ENCODE measurements around the gene TSPEAR.

TSPEAR gene

DNA sequence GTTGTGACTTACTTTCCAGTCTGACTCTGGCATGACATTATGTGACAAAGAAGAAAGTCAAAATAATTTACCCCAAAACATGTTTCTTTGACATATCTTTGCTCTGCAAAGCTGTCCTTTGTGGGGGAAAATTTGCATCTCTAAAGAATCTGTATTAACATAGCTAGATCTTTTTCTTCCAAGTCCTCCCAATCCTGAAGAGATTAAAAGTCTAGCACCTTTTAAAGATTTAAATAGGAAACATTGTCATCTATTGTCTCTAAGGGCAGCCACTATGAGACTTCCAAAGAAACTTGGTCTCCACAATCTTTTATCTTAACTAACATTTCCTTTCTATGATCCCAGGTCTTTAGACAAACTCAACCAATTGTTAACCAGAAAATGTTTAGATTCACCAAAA, 240.0 kb downstream of the TSPEAR start:
- Histone ChIP-seq H3K9me3 (ENCODE audit: insufficient read depth, low read depth, low read length) (no peaks in the 10 kb centered on the region), H3K27ac (ENCODE audit: low read depth, low read length) (peak overlapping the region; percentile 52; the same call in 1 of the 2 replicates), H3K27me3 (ENCODE audit: insufficient read depth, low read length) (no peaks in the 10 kb centered on the region), H3K36me3 (ENCODE audit: insufficient read depth, low read length) (no peaks in the 10 kb centered on the region), H3K4me3 (ENCODE audit: low read length) (no peak overlapping the region), H3K4me1 (ENCODE audit: insufficient read depth, low read length) (peaks cover 6% of the 10 kb centered on the region; the same call in 1 of the 2 replicates), H3K9ac (ENCODE audit: low read depth, low read length) (no peak overlapping the region)

DNA sequence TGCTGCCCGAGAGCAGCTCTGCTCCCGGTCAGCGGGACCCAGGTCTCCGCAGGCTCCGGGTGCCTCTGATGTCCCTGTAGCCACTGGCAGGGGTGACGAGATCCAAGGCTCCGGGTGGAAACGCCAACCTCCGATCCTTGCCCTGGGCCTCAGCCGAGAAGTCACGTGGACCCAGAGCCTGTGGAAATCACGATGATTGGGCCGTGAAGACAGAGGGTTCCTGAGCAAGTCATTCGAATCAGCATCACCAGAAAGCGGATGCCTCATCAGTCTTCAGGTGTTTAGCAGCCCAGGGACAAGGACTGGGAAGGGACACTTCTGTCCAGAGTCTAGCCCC, 243.5 kb downstream of the TSPEAR start:
- WGBS: 96% methylated on average over 15 of the region's 15 CpGs
- H3K36me3 ChIP-seq (ENCODE audit: insufficient read depth, low read length): no peaks in the 10 kb centered on the region

DNA sequence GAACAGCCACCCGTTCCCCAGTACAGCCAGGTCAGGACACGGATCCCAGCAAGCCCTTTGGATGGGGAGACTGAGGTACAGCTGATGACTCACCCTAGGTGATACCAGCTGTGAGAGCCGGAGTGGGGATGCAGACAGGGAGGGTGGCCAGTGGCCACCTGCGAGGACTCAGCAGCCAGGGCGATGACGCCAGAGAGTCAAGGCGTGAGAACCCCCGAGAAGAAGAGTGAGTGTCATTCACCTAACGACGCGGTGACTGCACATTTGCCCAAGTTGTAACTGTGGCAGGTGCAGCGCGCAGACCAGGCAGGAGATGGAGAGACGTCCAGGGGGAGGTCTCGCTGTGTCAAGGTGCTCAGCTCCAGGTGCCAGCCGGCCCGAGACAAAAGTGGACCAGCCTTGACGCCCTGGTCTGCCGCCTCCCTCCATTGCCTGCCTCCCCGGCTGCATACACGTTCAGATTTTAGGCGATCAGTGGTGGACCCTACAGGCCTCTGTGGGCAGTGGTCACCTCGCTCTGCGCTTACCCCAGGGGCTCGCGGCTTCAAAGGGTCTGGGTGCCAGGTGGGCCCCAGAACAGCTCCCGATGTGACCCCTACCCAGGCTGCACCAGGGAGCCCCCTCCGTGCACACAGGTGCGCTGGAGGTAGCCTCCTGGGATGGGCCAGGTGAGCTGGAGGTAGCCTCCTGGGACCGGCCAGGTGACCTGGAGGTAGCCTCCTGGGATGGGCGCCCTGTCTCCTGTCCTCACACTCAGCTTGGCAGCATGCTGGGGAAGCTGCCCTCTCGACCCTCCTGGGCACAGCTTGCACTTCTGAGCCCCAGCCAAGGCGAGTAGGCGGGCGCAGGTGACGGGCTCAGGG, 244.1 kb downstream of the TSPEAR start:
- WGBS: 94% methylated on average over 36 of the region's 36 CpGs
- Histone ChIP-seq H3K9me3 (ENCODE audit: insufficient read depth, low read depth, low read length) (no peaks in the 10 kb centered on the region), H3K27me3 (ENCODE audit: insufficient read depth, low read length) (no peaks in the 10 kb centered on the region)

More for the DNA sequence above, 243.5 kb downstream of the TSPEAR start:
- Histone ChIP-seq H3K9me3 (ENCODE audit: insufficient read depth, low read depth, low read length) (no peaks in the 10 kb centered on the region), H3K27me3 (ENCODE audit: insufficient read depth, low read length) (no peaks in the 10 kb centered on the region), H3K4me3 (ENCODE audit: low read length) (no peak overlapping the region), H3K4me1 (ENCODE audit: insufficient read depth, low read length) (peaks cover 6% of the 10 kb centered on the region; the same call in 1 of the 2 replicates), H3K27ac (ENCODE audit: low read depth, low read length) (no peak overlapping the region), H3K9ac (ENCODE audit: low read depth, low read length) (no peak overlapping the region)

DNA sequence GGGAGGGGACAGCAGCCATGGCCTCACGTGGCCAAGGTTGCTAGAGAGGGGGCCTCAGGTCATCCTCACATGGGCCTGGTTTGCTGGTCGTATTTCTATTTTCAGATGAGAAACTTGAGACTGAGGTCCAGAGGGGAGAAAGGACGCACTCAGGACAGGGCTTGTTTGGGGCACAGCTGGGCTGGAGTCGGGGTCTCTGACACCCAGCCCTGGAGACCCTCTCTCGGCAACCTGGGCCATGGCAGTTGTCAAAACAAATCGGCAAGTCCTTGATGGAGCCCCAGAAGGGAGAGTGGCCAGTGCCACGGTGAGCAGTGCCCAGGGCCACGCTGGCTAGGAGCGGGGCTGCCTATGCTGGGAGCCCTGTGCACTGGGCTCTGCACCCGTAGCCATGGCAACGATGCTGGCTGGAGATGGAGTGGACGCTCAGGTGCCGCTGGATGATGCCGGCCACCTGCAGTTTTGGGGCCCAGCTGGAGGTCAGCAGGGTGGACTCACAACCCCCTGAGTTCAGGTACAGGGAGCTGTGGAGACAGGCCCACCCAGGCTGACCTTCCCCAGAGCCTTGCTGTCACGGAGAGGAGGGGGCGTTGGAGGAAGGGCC, 244.9 kb downstream of the TSPEAR start:
- 94% methylated on average over 16 of the region's 16 CpGs for WGBS
- Histone ChIP-seq H3K4me1 (ENCODE audit: insufficient read depth, low read length) (peaks cover 6% of the 10 kb centered on the region; the same call in 1 of the 2 replicates), H3K9ac (ENCODE audit: low read depth, low read length) (no peak overlapping the region), H3K4me3 (ENCODE audit: low read length) (no peak overlapping the region), H3K9me3 (ENCODE audit: insufficient read depth, low read depth, low read length) (no peaks in the 10 kb centered on the region), H3K36me3 (ENCODE audit: insufficient read depth, low read length) (no peaks in the 10 kb centered on the region), H3K27ac (ENCODE audit: low read depth, low read length) (no peak overlapping the region), H3K27me3 (ENCODE audit: insufficient read depth, low read length) (no peaks in the 10 kb centered on the region)

More for the DNA sequence above, 244.1 kb downstream of the TSPEAR start:
- Histone ChIP-seq H3K36me3 (ENCODE audit: insufficient read depth, low read length) (no peaks in the 10 kb centered on the region), H3K27ac (ENCODE audit: low read depth, low read length) (no peak overlapping the region), H3K4me1 (ENCODE audit: insufficient read depth, low read length) (peaks cover 6% of the 10 kb centered on the region; the same call in 1 of the 2 replicates), H3K9ac (ENCODE audit: low read depth, low read length) (no peak overlapping the region), H3K4me3 (ENCODE audit: low read length) (no peak overlapping the region)

DNA sequence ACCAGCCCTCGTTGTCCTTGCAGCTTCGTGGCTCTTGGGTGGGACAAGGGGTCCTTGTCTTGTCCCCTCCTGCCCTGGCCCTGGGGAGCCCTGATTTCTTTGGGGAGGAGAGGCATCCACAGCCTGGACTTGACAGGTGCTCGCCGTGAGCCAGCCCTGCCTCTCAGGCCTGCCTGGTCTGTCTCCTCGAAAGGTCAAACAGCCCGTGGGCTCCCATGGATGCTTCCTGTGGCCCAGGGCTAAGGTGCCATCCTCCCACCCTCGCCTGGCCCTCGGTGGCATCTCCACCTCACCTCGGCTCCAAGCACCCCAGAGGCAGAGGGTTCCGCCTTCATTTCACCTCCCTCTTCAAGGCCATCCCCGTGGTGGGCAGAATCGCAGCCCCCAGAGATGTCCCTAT, 247.0 kb downstream of the TSPEAR start:
- H3K9me3 ChIP-seq (ENCODE audit: insufficient read depth, low read depth, low read length): no peaks in the 10 kb centered on the region
- no peaks in the 10 kb centered on the region for H3K27me3 ChIP-seq (ENCODE audit: insufficient read depth, low read length)
- no peak overlapping the region for H3K4me3 ChIP-seq (ENCODE audit: low read length)
- H3K9ac ChIP-seq (ENCODE audit: low read depth, low read length): no peak overlapping the region
- no peaks in the 10 kb centered on the region for H3K36me3 ChIP-seq (ENCODE audit: insufficient read depth, low read length)
- WGBS: 93% methylated on average over 12 of the region's 12 CpGs
- H3K27ac ChIP-seq (ENCODE audit: low read depth, low read length): no peak overlapping the region
- H3K4me1 ChIP-seq (ENCODE audit: insufficient read depth, low read length): no peaks in the 10 kb centered on the region

DNA sequence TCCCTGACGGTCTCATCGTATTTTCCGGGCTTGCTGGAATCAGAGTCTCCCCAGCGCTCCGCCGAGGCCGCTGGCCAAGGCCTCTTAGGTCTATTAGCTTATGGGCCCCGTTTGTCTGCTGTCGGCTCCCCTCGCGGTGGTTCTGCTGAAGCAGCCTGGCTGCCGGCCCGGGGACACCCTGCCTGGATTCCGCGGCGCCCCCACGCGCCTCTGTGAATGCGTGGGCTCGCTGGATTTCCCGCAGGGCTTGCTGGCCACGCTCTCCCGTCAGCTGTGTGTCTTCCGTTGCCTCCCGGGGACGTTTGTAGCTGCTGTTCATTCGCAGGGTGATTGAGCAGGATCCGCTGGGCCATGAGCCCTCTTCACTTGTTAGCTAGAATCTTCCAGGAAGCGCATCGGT, 247.6 kb downstream of the TSPEAR start:
- H3K27me3 ChIP-seq (ENCODE audit: insufficient read depth, low read length): no peaks in the 10 kb centered on the region
- no peak overlapping the region for H3K9ac ChIP-seq (ENCODE audit: low read depth, low read length)
- WGBS: 88% methylated on average over 30 of the region's 30 CpGs
- no peaks in the 10 kb centered on the region for H3K4me1 ChIP-seq (ENCODE audit: insufficient read depth, low read length)
- H3K36me3 ChIP-seq (ENCODE audit: insufficient read depth, low read length): no peaks in the 10 kb centered on the region
- no peaks in the 10 kb centered on the region for H3K9me3 ChIP-seq (ENCODE audit: insufficient read depth, low read depth, low read length)
- no peak overlapping the region for H3K27ac ChIP-seq (ENCODE audit: low read depth, low read length)
- no peak overlapping the region for H3K4me3 ChIP-seq (ENCODE audit: low read length)

DNA sequence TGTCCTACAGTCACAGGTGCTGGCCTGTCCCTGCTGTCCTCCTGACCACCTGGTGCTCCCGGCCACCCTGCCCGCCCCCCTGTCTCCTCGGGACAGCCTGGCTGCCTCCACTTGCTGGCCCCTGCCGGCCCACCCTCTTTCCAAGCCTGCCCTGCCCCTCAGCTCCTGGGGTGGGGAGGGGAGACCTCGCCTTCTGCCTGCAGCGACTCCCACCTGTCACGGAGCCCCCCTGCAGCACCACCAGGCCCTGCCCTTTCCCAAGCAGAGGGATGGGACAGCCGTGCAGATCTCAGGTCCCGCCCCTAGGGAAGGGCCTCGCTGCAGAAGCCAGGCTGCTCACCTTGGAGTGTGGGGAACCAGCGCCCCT, 248.6 kb downstream of the TSPEAR start:
- H3K36me3 ChIP-seq (ENCODE audit: insufficient read depth, low read length): no peaks in the 10 kb centered on the region
- WGBS: 88% methylated on average over 11 of the region's 11 CpGs
- H3K27ac ChIP-seq (ENCODE audit: low read depth, low read length): no peak overlapping the region
- H3K9me3 ChIP-seq (ENCODE audit: insufficient read depth, low read depth, low read length): no peaks in the 10 kb centered on the region
- no peaks in the 10 kb centered on the region for H3K27me3 ChIP-seq (ENCODE audit: insufficient read depth, low read length)
- no peaks in the 10 kb centered on the region for H3K4me1 ChIP-seq (ENCODE audit: insufficient read depth, low read length)
- no peak overlapping the region for H3K9ac ChIP-seq (ENCODE audit: low read depth, low read length)
- no peak overlapping the region for H3K4me3 ChIP-seq (ENCODE audit: low read length)

DNA sequence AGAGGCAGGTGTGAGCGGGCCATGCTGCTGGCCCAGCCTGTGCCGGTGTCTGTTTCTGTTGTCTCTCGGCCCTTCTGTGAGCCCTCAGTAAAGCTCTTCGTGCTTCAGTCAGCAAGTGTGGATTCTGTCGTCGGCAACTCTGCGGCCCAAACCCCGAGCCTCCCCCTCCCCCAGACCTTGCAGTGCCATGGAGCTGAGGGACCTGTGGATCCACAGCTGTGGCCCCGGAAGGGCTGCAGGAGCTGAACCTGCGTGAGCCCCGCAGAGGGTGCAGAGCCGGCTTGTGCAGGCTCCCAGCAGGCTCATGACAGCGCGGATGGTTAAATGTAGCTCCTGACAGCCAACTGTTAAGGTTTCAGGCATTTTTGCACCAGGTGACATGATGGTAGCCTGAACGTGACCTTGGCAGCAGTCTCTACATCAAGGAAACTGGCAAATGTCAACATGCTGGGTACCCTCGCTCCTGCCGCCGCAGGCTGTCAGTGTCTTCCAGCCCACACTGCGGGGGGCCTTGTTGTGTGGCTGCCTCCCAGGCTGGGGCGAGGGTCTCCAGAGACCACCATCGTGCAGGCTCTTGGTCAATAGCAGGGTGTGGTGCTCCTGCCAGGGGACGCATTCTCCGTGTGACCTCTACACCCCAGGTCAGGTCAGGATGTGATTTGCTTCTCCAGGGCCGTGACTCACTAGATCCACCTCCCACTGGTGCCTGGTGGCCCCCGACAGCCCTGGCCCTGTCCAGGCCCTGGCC, 249.1 kb downstream of the TSPEAR start:
- Histone ChIP-seq H3K9me3 (ENCODE audit: insufficient read depth, low read depth, low read length) (no peaks in the 10 kb centered on the region), H3K36me3 (ENCODE audit: insufficient read depth, low read length) (no peaks in the 10 kb centered on the region), H3K27me3 (ENCODE audit: insufficient read depth, low read length) (no peaks in the 10 kb centered on the region), H3K4me3 (ENCODE audit: low read length) (no peak overlapping the region), H3K27ac (ENCODE audit: low read depth, low read length) (no peak overlapping the region), H3K4me1 (ENCODE audit: insufficient read depth, low read length) (no peaks in the 10 kb centered on the region), H3K9ac (ENCODE audit: low read depth, low read length) (no peak overlapping the region)
- WGBS: 89% methylated on average over 25 of the region's 25 CpGs

DNA sequence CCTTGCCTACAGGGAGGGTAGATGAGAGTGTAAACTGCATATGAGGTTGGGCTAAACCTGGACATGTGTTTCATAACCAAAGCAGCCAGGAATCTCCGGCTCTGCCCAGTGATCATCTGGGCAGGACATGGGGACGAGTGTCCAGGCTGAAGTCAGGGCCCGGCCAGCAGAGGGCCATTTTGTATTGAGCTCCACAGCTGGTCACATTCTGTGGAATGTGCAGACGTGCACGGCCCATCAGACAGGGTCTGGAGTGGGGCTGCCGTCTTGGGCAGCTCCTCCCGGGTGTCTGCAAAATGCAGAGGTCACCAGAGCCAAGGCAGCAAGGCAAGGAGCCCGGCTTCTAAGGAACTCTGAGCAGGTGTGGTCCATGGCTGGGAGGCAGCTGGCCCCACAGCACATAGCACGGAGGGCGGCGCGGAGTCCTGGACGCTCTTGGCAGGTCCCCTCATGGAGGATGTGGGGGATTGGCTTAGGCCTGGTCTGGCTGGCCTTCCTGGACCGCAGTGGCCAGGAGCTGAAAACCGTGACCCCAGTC, 249.8 kb downstream of the TSPEAR start:
- Histone ChIP-seq H3K9me3 (ENCODE audit: insufficient read depth, low read depth, low read length) (no peaks in the 10 kb centered on the region), H3K27me3 (ENCODE audit: insufficient read depth, low read length) (peaks cover under 1% of the 10 kb centered on the region; the same call in 1 of the 2 replicates), H3K36me3 (ENCODE audit: insufficient read depth, low read length) (no peaks in the 10 kb centered on the region), H3K4me1 (ENCODE audit: insufficient read depth, low read length) (no peaks in the 10 kb centered on the region), H3K27ac (ENCODE audit: low read depth, low read length) (no peak overlapping the region), H3K4me3 (ENCODE audit: low read length) (no peak overlapping the region), H3K9ac (ENCODE audit: low read depth, low read length) (no peak overlapping the region)
- WGBS: 93% methylated on average over 15 of the region's 15 CpGs

DNA sequence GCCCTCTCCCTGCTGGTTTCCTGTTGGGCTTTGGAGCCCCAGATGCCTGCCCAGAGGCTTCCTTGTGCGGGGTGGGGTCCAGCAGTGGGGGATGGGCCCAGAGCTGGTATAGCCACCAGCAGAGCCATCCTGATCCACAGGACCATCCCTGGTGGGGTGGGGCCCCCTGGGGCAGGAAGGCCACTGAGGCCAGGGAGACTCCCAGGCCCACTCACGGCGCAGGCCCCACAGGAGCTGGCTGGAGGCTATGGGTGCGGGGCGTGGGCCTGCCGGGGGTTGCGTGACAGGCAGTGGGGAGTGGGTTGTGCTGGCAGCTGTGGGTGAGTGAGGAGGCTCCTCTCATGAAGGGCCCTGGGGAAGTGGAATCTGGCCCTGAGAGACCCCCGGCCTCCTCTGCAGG, 250.4 kb downstream of the TSPEAR start:
- H3K9ac ChIP-seq (ENCODE audit: low read depth, low read length): no peak overlapping the region
- no peak overlapping the region for H3K4me3 ChIP-seq (ENCODE audit: low read length)
- H3K4me1 ChIP-seq (ENCODE audit: insufficient read depth, low read length): no peaks in the 10 kb centered on the region
- H3K9me3 ChIP-seq (ENCODE audit: insufficient read depth, low read depth, low read length): no peaks in the 10 kb centered on the region
- WGBS: 95% methylated on average over 8 of the region's 8 CpGs
- H3K36me3 ChIP-seq (ENCODE audit: insufficient read depth, low read length): no peaks in the 10 kb centered on the region
- H3K27ac ChIP-seq (ENCODE audit: low read depth, low read length): no peak overlapping the region
- peaks cover 6% of the 10 kb centered on the region; the same call in 1 of the 2 replicates for H3K27me3 ChIP-seq (ENCODE audit: insufficient read depth, low read length)

DNA sequence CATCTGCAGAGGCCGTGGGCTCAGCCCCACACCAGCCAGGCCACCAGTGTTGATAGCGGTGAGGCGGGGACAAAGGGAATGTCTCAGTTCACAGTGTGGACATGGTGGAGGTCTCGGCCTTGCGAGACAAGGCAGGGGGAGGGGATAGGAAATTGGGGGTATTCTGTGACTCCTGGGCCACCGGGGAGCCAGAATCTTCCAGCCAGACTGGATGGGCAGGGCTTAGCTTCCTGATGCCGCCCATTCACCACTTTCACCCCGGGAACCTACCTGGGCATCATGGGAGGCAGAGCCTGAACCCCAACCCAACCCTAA, 251.0 kb downstream of the TSPEAR start:
- Histone ChIP-seq H3K4me1 (ENCODE audit: insufficient read depth, low read length) (no peaks in the 10 kb centered on the region), H3K36me3 (ENCODE audit: insufficient read depth, low read length) (no peaks in the 10 kb centered on the region), H3K9me3 (ENCODE audit: insufficient read depth, low read depth, low read length) (no peaks in the 10 kb centered on the region), H3K27me3 (ENCODE audit: insufficient read depth, low read length) (peaks cover 9% of the 10 kb centered on the region), H3K9ac (ENCODE audit: low read depth, low read length) (no peak overlapping the region), H3K27ac (ENCODE audit: low read depth, low read length) (no peak overlapping the region), H3K4me3 (ENCODE audit: low read length) (no peak overlapping the region)
- 93% methylated on average over 8 of the region's 8 CpGs for WGBS

Data from HUES64 (cell line).